HEK293 (cell line): ENCODE measurements around the gene PTGER1.

Experiments
- CTCF ChIA-PET: fragments of 350-600 bp; formaldehyde crosslinking; extraction: SDS; loops from one replicate; lab custom pipeline; 2021; ENCODE audit warnings: antibody characterized with exemption; lab: Yijun Ruan, JAX
- POLR2A ChIA-PET: fragments of 300-600 bp; formaldehyde crosslinking; extraction: SDS; loops from one replicate; lab custom pipeline; 2020; ENCODE audit warnings: antibody characterized with exemption, inconsistent platforms; lab: Yijun Ruan, JAX
- H3K27ac ChIP-seq: fragments of 200-500 bp; sonication (Bioruptor generic); 2 replicates; pipeline ENCODE4 v1.5.1; 2014; ENCODE audit warnings: low read depth, low read length, control low read depth, inconsistent platforms; ENCODE audit errors: extremely low read depth
- H3K36me3 ChIP-seq, 2 experiments: fragments of 200-500 bp in 1 of 2; sonication (Bioruptor generic) in 1 of 2; 1 replicate in 1 of 2; 2 replicates in 1 of 2; pipeline ENCODE4 v1.5.1; 2014 to 2017; ENCODE audit warnings: inconsistent platforms in 2 of 2, low read length in 2 of 2; ENCODE audit not compliant: control insufficient read depth in 2 of 2, insufficient read depth in 1 of 2
- H3K4me1 ChIP-seq: fragments of 200-500 bp; sonication (Bioruptor generic); 2 replicates; pipeline ENCODE4 v1.5.1; 2014; ENCODE audit warnings: mild to moderate bottlenecking, low read length, inconsistent platforms; ENCODE audit not compliant: control insufficient read depth, insufficient read depth
- H3K4me3 ChIP-seq: 2 replicates; pipeline ENCODE4 v1.5.1; 2011; ENCODE audit warnings: low read depth, mild to moderate bottlenecking, control low read depth, low read length, moderate library complexity
- H3K9me3 ChIP-seq: fragments of 200-500 bp; sonication (Bioruptor generic); 2 replicates; pipeline ENCODE4 v1.5.1; 2014; ENCODE audit warnings: low read depth, low read length, inconsistent platforms; ENCODE audit not compliant: control insufficient read depth, insufficient read depth
- HOXC10 ChIP-seq: sonication (generic); formaldehyde crosslinking; IDR thresholded peaks from 2 replicates; pipeline ENCODE4 v1.8.1; 2023; ENCODE audit warnings: mild to moderate bottlenecking, missing genetic modification reagents
- KLF16 ChIP-seq: fragments of 450-650 bp; formaldehyde crosslinking; IDR thresholded peaks from 2 replicates; pipeline ENCODE4 v1.5.1; 2017; ENCODE audit warnings: missing biosample characterization, missing genetic modification characterization
- KLF7 ChIP-seq: fragments of 450-650 bp; formaldehyde crosslinking; IDR thresholded peaks from 2 replicates; pipeline ENCODE4 v1.5.1; 2016; ENCODE audit warnings: missing biosample characterization, missing genetic modification characterization, borderline replicate concordance
- TCF7L2 ChIP-seq: IDR thresholded peaks from 2 replicates; pipeline ENCODE4 v1.6.1; 2011; ENCODE audit warnings: low read depth, mild to moderate bottlenecking, inconsistent platforms, low read length, moderate library complexity, borderline replicate concordance
- ZBTB17 ChIP-seq: fragments of 450-650 bp; formaldehyde crosslinking; IDR thresholded peaks from 2 replicates; pipeline ENCODE4 v1.5.1; 2016; ENCODE audit warnings: missing biosample characterization, missing genetic modification characterization
- ZBTB21 ChIP-seq: fragments of 450-650 bp; formaldehyde crosslinking; IDR thresholded peaks from 2 replicates; pipeline ENCODE4 v1.5.1; 2017; ENCODE audit warnings: missing biosample characterization, missing genetic modification characterization
- ZBTB6 ChIP-seq: fragments of 450-650 bp; formaldehyde crosslinking; IDR thresholded peaks from 2 replicates; pipeline ENCODE4 v1.5.1; 2017; ENCODE audit warnings: missing biosample characterization, missing genetic modification characterization
- ZBTB7A ChIP-seq: fragments of 450-650 bp; formaldehyde crosslinking; IDR thresholded peaks from 2 replicates; pipeline ENCODE4 v1.5.1; 2016; ENCODE audit warnings: low read depth, missing biosample characterization, missing genetic modification characterization
- ZBTB8A ChIP-seq: fragments of 450-650 bp; formaldehyde crosslinking; IDR thresholded peaks from 2 replicates; pipeline ENCODE4 v1.5.1; 2016; ENCODE audit warnings: missing biosample characterization, missing genetic modification characterization
- ZNF114 ChIP-seq: fragments of 450-650 bp; formaldehyde crosslinking; IDR thresholded peaks from 2 replicates; pipeline ENCODE4 v1.5.0; 2017; ENCODE audit warnings: missing biosample characterization, missing genetic modification characterization
- ZNF155 ChIP-seq: fragments of 450-650 bp; formaldehyde crosslinking; IDR thresholded peaks from 2 replicates; pipeline ENCODE4 v1.5.1; 2016; ENCODE audit warnings: missing biosample characterization, missing genetic modification characterization
- ZNF19 ChIP-seq: fragments of 450-650 bp; formaldehyde crosslinking; IDR thresholded peaks from 2 replicates; pipeline ENCODE4; 2016; ENCODE audit warnings: missing biosample characterization, missing genetic modification characterization, low read depth
- ZNF223 ChIP-seq: fragments of 450-650 bp; formaldehyde crosslinking; IDR thresholded peaks from 2 replicates; pipeline ENCODE4 v1.5.1; 2016; ENCODE audit warnings: missing biosample characterization, missing genetic modification characterization
- ZNF311 ChIP-seq: fragments of 450-650 bp; formaldehyde crosslinking; IDR thresholded peaks from 2 replicates; pipeline ENCODE4 v1.5.1; 2017; ENCODE audit warnings: missing biosample characterization, missing genetic modification characterization, borderline replicate concordance
- ZNF350 ChIP-seq: fragments of 450-650 bp; formaldehyde crosslinking; IDR thresholded peaks from 2 replicates; pipeline ENCODE4 v1.5.0; 2017; ENCODE audit warnings: missing biosample characterization, mild to moderate bottlenecking, missing genetic modification characterization
- ZNF394 ChIP-seq: fragments of 450-650 bp; formaldehyde crosslinking; IDR thresholded peaks from 2 replicates; pipeline ENCODE4 v1.5.1; 2016; ENCODE audit warnings: missing biosample characterization, missing genetic modification characterization, mild to moderate bottlenecking, moderate library complexity, borderline replicate concordance
- ZNF529 ChIP-seq: fragments of 450-650 bp; formaldehyde crosslinking; IDR thresholded peaks from 2 replicates; pipeline ENCODE4 v1.5.1; 2017; ENCODE audit warnings: missing genetic modification characterization, missing biosample characterization; ENCODE audit not compliant: insufficient replicate concordance
- ZNF548 ChIP-seq: fragments of 450-650 bp; formaldehyde crosslinking; IDR thresholded peaks from 2 replicates; pipeline ENCODE4 v1.5.1; 2016; ENCODE audit warnings: missing biosample characterization, missing genetic modification characterization
- ZNF549 ChIP-seq: fragments of 450-650 bp; IDR thresholded peaks from 2 replicates; pipeline ENCODE4 v1.5.1; 2018; ENCODE audit warnings: missing biosample characterization, missing genetic modification characterization, mild to moderate bottlenecking, inconsistent platforms, moderate library complexity
- ZNF555 ChIP-seq: fragments of 450-650 bp; formaldehyde crosslinking; conservative IDR thresholded peaks from 2 replicates; pipeline ENCODE4 v1.5.1; 2017; ENCODE audit warnings: missing biosample characterization, mild to moderate bottlenecking, missing genetic modification characterization, inconsistent platforms
- ZNF837 ChIP-seq: fragments of 450-650 bp; formaldehyde crosslinking; IDR thresholded peaks from 2 replicates; pipeline ENCODE4 v1.5.1; 2016; ENCODE audit warnings: missing biosample characterization, missing genetic modification characterization
- TF ChIP-seq, protein P1 (sequence below): fragments of 450-650 bp; formaldehyde crosslinking; IDR thresholded peaks from 2 replicates; pipeline ENCODE4 v1.5.1; 2016; ENCODE audit warnings: missing biosample characterization, missing genetic modification characterization

PTGER1 gene

DNA sequence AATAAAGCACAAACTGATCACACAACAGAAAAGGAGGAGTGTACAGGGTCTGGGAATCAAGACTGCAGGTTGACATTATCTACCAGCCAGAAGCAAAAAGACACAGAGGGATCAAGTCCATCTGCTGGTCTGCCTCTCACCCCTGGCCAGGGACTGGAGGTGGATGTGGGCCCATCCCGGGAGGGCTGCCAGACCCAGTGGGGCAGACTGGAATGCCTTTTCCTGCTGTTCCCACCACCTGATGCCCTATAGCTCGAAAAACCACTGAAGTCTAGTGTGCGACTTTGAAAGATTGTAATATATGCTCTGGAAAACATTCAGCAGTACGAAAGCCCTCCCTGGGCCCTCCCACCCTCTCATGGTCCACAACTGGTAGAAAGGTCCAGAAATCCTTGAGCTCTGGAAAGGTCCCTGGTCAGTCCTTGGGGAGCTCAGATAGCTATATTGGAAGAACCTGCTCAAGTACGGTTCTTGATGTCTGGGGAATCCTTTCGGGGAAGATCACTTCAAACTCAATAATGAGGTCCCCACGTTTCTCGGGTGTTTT lies 40.4 kb upstream of the PTGER1 start (continued):
- TF ChIP-seq, protein P1, sequence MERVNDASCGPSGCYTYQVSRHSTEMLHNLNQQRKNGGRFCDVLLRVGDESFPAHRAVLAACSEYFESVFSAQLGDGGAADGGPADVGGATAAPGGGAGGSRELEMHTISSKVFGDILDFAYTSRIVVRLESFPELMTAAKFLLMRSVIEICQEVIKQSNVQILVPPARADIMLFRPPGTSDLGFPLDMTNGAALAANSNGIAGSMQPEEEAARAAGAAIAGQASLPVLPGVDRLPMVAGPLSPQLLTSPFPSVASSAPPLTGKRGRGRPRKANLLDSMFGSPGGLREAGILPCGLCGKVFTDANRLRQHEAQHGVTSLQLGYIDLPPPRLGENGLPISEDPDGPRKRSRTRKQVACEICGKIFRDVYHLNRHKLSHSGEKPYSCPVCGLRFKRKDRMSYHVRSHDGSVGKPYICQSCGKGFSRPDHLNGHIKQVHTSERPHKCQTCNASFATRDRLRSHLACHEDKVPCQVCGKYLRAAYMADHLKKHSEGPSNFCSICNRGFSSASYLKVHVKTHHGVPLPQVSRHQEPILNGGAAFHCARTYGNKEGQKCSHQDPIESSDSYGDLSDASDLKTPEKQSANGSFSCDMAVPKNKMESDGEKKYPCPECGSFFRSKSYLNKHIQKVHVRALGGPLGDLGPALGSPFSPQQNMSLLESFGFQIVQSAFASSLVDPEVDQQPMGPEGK, result no peak
- TF ChIP-seq TCF7L2 (no peak), ZNF350 (tag by site-specific recombination) (no peak), ZBTB21 (tag by site-specific recombination) (no peak), ZNF223 (no peak)
- TF ChIP-seq, all 188 proteins: peak for 0

GRCh38 chr19:14514215-14514863 lies 39.2 kb upstream of the PTGER1 start:
- no peak overlapping the region for H3K4me3 ChIP-seq
- no peaks in the 10 kb centered on the region for H3K9me3 ChIP-seq
- ChIA-PET CTCF (interaction anchor here (0.6 to 1.2 kb wide), 4 partner anchors 33 to 46 kb away, joined by 3 to 4 read pairs (median 3); no protein-coding TSS in a partner anchor), POLR2A (interaction anchor here (0.6 to 1.1 kb wide), 3 partner anchors 18 to 877 kb away, joined by 3 to 5 read pairs (median 4); no protein-coding TSS in a partner anchor)
- H3K4me1 ChIP-seq, result no peaks in the 10 kb centered on the region; the same call in 1 of the 2 replicates
- H3K36me3 ChIP-seq, result peaks cover 3 to 39% of the 10 kb centered on the region in 2 experiments; a peak in 1 of 3 replicates
- H3K27ac ChIP-seq, result no peak overlapping the region
- no peak for TF ChIP-seq KLF16 (tag by site-specific recombination)
- no peak for TF ChIP-seq ZBTB8A (tag by site-specific recombination)
- no peak for TF ChIP-seq ZBTB6
- TF ChIP-seq HOXC10, result no peak
- TF ChIP-seq ZNF555, result no peak
- no peak for TF ChIP-seq ZNF394 (tag by site-specific recombination)
- no peak for TF ChIP-seq ZNF548
- no peak for TF ChIP-seq ZNF114
- TF ChIP-seq KLF7, result no peak
- no peak for TF ChIP-seq ZBTB17 (tag by site-specific recombination)
- no peak for TF ChIP-seq ZNF837
- TF ChIP-seq ZNF155 (tag by site-specific recombination), result no peak
- TF ChIP-seq ZNF19 (tag by site-specific recombination), result no peak
- TF ChIP-seq ZBTB7A (tag by site-specific recombination), result no peak
- no peak for TF ChIP-seq ZNF529 (tag by site-specific recombination)
- no peak for TF ChIP-seq ZNF311 (tag by site-specific recombination)

DNA sequence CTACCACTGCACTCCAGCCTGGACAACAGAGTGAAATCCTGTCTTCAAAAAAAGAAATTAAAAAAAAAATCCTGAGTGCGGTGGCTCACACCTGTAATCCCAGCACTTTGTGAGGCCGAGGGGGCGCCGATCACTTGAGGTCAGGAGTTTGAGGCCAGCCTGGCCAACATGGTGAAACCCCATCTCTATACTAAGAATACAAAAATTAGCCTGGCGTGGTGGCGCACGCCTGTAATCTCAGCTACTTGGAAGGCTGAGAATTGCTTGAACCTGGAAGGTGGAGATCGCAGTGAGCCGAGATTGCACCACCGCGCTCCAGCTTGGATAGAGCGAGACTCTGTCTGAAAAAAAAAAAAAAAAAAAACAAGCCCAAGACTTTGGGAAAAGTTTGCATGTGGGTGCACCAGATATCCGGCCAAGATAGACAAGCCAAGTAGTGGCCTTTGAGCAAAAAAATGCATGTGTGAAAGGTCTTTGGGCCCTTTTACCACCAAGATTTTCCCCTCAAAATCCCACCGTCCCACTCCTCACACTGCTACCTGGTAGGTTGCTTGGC lies 37.3 kb upstream of the PTGER1 start:
- CTCF ChIA-PET, result interaction anchor here (0.6 to 0.7 kb wide), 3 partner anchors 30 to 322 kb away, joined by 3 to 4 read pairs (median 4); partner anchors contain the start of genes OR7A5 and OR7C1
- H3K4me1 ChIP-seq, result no peaks in the 10 kb centered on the region; the same call in 1 of the 2 replicates
- H3K36me3 ChIP-seq, result peaks cover 3 to 39% of the 10 kb centered on the region in 2 experiments; a peak in 1 of 3 replicates
- POLR2A ChIA-PET, result interaction anchor here (0.6 kb wide), 1 partner anchor 62 kb away, joined by 4 read pairs; no protein-coding TSS in a partner anchor
- no peaks in the 10 kb centered on the region for H3K9me3 ChIP-seq
- no peak overlapping the region for H3K27ac ChIP-seq
- TF ChIP-seq ZNF549, result no peak
- H3K4me3 ChIP-seq, result no peak overlapping the region
